Renal pelvis (tissue), 4 donors: ENCODE measurements around the gene RBM47. TPM values are rescaled to one million over a fixed set of nuclear protein-coding genes. Genes with fewer than 3 reads are reported as not detected.
"Not testable (repeated sequence)": the region's sequence is repeated elsewhere in the genome, so short reads cannot be mapped to it uniquely, and the experiment has no call there.

Source experiments
- DNase-seq: peaks from one replicate; pipeline ENCODE4 v3.0.0-alpha.2; 2013
- polyA plus RNA-seq, 3 donors: library from polyadenylated mRNA; unstranded; fragments of 120-200 nt; gene quantifications; one replicate each; pipeline ENCODE4 v1.2.1, GENCODE V29; 2013; ENCODE audit not compliant: insufficient read length in 3 of 3

RBM47 gene
- polyA plus RNA-seq, 3 donors = 76.1 to 93.9 (median 91.3) TPM

GRCh38 chr4:40454816-40455215, 174.8 kb downstream of the RBM47 start:
- no peak for DNase-seq

- DNase-seq = no peak
These were observed 175.8 kb downstream of the RBM47 start for GRCh38 chr4:40453912-40454311.

- no peak for DNase-seq
These were observed 180.8 kb downstream of the RBM47 start for GRCh38 chr4:40448875-40449274.

- DNase-seq = no peak
These were observed 182.8 kb downstream of the RBM47 start for GRCh38 chr4:40446839-40447238.

GRCh38 chr4:40446261-40446750, 183.4 kb downstream of the RBM47 start:
- DNase-seq = not testable (repeated sequence)

GRCh38 chr4:40445671-40446070, 184.0 kb downstream of the RBM47 start:
- no peak for DNase-seq

GRCh38 chr4:40441430-40441829, 188.2 kb downstream of the RBM47 start:
- no peak for DNase-seq

GRCh38 chr4:40439519-40439918, 190.1 kb downstream of the RBM47 start:
- DNase-seq = no peak

GRCh38 chr4:40438384-40439026, 191.2 kb downstream of the RBM47 start:
- DNase-seq = no peak

GRCh38 chr4:40437741-40438383, 191.8 kb downstream of the RBM47 start:
- DNase-seq = no peak

GRCh38 chr4:40435306-40435705, 194.4 kb downstream of the RBM47 start:
- DNase-seq = not testable (repeated sequence)

- no peak for DNase-seq
These were observed 195.5 kb downstream of the RBM47 start for GRCh38 chr4:40434126-40434687.

- DNase-seq = no peak
These were observed 197.2 kb downstream of the RBM47 start for GRCh38 chr4:40432504-40432903.

GRCh38 chr4:40427871-40428270, 201.8 kb downstream of the RBM47 start:
- not testable (repeated sequence) for DNase-seq

GRCh38 chr4:40427128-40427527, 202.5 kb downstream of the RBM47 start:
- DNase-seq = no peak

GRCh38 chr4:40425799-40426574, 203.7 kb downstream of the RBM47 start:
- DNase-seq = no peak

GRCh38 chr4:40423735-40424134, 205.9 kb downstream of the RBM47 start:
- DNase-seq = no peak

- DNase-seq = no peak
These were observed 207.6 kb downstream of the RBM47 start for GRCh38 chr4:40421839-40422708.

- no peak for DNase-seq
These were observed 210.3 kb downstream of the RBM47 start for GRCh38 chr4:40419231-40419912.

GRCh38 chr4:40418430-40419230, 211.0 kb downstream of the RBM47 start:
- no peak for DNase-seq
